CD4-positive, alpha-beta T cell treated with Interleukin-2 at 100 ng/mL for 4 hours (primary cell): ENCODE measurements around the gene MSI2.

Experiments
- DNase-seq: peaks from one replicate; pipeline ENCODE4 v3.0.0-alpha.2; 2020; ENCODE audit warnings: low spot score

MSI2 gene

DNA sequence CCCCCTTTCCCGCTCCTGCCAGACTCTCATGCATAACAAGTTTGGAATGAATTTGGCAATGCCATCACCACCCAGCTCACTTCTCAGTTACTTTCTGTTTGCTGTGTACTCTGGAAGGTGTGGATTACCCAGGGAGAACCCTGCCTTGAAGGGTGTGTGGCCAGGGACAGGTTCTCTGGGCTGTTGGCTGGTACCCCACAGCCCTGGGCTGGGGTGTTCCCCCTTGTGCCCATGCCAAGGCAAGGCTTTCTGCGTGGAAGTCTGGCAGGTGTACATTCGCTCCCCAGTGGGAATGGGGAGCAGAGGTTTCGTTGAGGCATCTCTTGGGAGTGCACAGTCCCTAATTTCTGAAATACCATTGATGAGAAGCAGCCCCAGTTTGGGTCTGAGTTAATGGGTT, 301.1 kb downstream of the MSI2 start:
- DNase-seq, result no peak

DNA sequence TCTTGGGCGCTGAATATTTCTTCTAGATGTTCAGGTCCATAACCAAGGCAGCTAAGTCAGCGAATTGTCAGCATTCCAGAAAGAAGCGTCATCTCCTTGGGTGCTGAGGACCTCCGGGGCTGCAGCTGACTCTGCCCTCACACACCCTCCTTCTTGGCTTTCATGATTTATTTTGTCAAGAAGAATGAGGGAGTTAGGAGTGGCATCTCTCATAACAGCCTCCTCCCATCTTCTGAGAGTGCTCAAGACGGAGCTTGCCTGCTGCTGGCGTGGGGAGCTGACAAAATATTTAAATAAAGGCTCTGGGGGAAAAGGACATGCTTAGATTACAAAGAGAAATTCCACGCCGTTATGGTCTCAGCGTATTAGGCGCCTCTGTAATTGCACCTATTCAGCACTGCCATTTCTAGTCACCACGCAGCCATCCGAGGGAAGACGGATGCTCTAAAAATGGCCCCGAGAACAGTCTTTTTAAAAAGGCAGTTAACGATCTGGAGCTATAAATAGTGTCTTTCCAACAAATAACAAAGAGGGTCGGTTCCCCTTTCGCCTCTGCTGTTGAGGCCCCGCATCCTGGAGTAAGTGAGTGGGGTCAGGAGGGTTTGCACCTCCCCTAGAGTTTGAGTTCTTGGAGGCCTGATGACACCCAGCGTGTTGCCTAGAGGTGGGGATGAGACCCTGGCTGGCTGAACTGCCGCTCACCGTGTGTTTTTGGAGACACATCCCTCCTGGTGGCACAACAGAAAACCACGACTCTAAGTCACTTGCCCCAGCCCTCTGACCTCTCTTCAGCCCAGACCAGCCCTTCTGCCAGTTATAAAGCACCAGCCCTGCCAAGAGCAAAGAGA, 301.7 kb downstream of the MSI2 start:
- DNase-seq, result no peak

DNA sequence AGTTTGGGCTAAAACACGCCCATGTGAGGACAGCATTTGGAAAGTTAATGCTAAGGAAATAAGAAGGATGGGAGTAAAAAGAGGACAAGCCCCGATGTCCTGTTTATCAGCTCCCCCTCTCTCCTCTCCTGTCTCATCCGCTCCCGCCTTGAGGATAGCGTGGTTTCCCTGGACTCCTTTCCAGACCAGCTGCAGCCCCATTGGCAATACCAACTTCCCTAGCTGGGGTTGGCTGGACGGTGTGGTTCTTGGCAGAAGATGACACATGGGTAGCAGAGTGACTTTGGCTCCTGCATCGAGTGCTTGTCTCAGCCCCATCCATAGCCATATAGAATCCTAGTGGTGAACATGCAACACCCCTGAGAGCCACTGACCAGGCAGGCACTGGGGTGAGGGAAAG, 302.9 kb downstream of the MSI2 start:
- no peak for DNase-seq

- no peak for DNase-seq
Measured at GRCh38 chr17:57559634-57560318, 303.5 kb downstream of the MSI2 start.

- no peak for DNase-seq
Measured at GRCh38 chr17:57560319-57560705, 304.0 kb downstream of the MSI2 start.

DNA sequence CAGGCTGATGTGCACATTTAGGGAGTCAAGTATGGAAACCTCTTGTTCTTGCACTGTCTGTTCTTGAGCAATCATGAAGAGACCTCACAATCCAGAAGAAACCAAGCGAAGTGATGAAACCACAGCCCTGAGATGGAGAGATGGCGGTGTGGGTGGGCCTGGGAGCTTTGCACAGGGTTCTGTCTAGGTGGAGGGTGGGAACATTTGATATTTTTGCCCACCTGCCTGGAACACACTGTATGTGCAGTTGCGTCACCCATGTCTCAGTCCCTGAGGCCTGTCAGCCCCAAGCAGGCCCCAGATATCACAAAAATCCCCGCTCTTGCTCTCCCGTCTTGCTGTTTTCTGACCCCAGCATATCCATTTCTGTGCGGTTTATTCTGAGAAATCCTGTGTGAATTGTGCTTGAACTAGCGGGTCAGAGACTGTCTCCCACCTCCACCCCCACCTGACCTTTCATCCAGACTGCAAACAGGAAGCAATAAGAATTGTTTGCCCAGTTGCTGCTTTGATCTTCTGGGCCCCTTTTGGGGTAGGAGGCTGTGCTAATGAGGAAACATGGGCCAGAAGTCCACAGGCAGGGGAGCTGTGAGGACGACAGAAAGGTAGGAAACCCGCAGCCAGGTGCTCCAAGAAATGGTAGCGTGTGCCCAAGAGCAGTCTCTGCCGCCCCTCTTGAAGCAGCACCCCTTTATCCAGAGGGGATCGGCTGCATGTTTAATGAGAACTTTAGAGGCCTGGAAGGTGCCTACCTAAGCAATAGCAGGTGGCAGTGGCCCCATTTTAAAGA, 304.9 kb downstream of the MSI2 start:
- no peak for DNase-seq

DNA sequence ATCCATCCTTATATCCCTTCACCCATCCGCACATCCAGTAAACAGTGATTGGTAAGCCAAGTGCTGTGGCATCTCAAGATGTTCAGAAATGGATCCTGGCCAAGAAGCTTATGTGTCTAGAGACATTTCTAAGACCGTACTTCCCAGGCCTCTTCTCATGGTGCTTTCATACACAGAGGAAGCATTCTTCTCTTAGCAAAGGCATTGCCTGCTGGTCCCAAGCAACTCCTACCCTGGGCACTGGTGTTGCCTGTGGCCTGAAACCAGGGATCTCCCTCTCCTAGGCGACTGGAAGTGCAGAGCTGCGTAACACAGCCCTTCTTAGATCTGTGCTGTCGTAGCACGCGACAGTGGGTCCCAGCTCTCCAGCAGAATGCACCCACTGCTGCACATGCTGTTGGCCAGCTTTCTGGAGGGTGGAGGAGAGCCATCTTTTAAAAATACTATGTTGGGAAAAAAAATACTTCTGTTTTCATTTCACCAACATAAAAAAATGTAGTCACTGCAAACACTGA, 305.9 kb downstream of the MSI2 start:
- no peak for DNase-seq

DNA sequence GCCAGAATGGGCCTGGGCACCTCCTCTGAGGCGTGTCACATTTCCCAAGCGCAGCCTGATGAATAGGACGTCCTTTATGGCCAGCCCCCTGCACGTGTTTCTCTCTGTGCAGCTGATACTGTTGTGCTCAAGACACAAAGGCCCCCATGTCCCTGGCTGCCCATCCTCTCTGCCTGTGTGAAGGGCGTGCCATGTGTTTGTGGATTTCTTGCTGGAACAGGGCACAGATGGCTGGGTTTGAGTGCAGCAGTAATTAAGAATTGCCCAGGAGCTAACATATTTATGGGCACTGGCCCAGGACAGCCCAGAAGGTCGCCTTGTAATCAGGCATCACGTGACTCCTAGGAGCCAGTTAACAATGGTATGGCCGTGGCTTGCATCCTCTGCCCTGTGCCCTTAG, 307.6 kb downstream of the MSI2 start:
- no peak for DNase-seq

GRCh38 chr17:57565176-57565575, 308.9 kb downstream of the MSI2 start:
- no peak for DNase-seq

GRCh38 chr17:57566721-57567120, 310.4 kb downstream of the MSI2 start:
- no peak for DNase-seq

DNA sequence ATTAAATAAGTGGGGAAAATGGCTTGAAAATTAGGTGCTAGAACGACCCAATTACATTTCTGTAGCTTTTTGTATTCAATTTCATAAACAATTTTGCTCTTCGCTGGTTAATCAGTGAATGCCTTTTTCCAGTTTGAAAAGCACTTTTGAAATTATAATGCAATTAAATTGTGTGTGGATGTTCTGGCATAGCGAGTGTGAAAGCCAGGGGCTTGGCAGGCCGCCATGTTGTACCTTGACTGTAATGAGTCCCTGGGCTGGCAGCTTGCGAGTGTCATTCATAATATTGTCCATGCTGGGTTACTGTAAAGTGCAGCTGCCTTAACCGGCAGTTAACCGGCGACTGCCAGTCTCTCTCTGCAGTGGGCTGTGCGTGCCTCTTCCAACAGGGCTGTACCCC, 310.9 kb downstream of the MSI2 start:
- no peak for DNase-seq

DNA sequence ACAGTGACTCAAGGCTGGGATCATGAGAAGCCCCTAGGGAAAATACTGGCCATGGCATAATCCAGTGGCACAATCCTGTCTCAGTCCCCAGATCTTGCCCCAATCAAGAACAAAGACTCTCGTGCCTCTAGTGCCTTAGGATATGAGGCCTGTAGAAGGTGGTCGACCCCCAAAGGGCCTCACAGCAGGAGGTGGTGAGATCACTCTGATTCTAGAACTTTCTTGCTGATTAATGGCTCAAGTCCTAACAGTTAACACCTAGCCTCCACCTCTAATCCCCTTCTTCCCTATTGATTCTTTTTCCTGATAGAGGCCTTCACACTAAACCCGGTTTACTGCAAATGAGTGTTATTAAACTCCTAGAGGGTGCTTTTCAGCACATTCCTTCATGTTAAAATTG, 312.0 kb downstream of the MSI2 start:
- no peak for DNase-seq

GRCh38 chr17:57569021-57569420, 312.7 kb downstream of the MSI2 start:
- DNase-seq, result no peak

DNA sequence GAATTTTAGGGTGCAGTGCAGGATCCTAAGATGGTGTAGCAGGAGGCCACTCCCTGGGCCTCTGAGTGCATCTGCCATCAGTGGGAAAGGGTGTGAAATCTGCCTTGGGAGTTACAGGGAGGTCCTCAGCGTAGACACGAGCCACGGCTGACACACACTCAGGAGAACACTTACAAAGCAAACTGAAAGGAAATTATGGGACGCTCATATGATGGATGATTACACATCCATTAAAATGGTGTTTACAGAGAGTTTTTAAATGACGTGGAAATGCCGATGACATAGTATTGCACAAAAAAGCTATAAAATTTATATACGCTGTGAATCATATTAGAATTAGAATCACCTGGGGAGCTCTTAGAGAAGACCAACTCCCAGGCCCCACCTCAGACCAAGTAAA, 313.5 kb downstream of the MSI2 start:
- no peak for DNase-seq

DNA sequence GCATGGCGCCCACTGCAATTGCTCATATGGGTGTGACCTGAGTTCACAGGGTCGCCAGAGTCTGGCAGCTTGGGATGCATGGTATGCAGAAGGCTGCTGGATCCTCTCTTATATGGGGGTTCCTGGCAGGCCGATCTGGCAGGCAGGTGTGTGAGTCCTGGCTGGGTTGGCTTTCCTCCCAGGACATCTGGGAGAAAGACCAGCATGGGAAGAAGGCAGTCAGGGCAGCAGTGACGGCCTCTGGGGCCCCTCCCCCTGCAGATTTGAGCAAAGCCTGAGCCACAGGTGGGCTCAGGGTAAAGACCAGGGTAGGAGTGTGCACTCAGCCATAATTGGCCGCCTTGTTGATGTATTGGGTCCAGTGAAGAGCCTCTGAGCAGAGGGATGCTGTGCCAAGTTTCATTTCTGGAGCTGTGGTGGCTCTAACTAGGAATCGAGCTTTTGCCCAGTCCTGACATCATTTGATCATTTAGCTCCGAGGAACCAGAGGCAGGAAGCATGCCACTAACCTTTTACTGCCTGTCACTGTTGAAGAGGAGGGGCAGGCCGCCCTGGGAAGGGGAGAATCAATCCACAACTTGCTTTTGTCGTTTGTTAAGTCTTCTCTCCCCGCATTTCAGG, 314.5 kb downstream of the MSI2 start:
- no peak for DNase-seq

- DNase-seq, result no peak
Measured at GRCh38 chr17:57572062-57572461, 315.7 kb downstream of the MSI2 start.

- no peak for DNase-seq
Measured at GRCh38 chr17:57572600-57572999, 316.3 kb downstream of the MSI2 start.

- no peak for DNase-seq
Measured at GRCh38 chr17:57574040-57574513, 317.8 kb downstream of the MSI2 start.

DNA sequence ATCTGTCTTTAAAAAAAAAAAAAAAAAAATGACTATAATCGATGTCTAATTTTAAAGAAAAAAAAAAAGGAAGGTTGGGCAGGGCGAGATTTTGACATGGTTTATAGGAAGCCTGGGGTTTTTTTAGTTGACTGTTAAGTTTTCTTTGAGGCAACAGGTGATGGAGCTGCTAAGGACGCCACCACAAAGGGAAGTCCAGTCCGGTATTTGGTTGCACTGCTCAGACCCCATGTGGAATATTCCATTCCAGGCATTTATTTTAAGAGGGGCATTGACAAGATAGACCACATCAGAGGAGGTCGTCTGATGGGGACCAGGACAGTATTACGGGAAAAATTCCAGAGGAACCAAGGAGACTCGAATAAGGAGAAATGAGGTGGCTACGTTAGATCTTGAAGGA, 320.4 kb downstream of the MSI2 start:
- DNase-seq, result no peak

DNA sequence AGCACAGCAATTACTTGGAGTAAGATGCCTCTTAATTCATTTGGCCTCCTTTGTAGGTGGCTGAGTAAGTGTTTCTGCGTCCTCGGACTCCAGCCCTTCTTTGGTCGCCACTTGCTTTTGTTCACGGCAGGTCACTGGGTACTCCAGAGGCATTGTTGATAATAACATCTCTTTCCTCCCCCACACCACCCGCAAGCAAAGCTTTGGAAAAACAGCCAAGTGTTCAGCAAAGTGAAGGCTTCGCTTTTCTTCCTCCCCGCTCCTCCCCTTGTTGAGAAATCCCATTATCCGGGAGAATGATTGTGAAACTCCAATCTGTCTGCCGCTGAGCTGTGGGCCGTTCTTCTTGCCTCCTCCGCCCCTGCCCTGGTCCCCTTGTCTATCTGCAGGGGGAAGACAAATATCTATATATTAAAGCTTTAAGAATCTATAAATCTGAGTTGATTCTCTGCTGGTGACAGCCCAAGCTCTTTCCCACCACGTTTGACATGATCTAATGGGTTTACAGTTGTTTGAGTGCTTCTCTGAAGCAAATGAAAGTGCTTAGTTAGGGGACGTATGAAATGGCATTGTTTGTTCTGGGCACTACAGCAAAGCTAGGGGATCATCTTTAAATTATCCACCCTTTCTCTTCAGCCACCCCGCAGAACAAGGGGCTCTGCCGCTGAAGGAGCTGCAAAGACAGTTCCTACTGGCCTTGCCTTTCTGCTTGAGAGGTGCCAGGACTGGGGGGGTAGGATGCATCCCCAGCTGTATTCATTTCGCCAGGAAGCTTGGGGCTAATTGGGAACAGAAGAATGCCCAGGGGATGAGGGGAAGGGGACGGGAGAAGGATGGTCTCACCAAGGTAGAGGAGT, 321.7 kb downstream of the MSI2 start:
- no peak for DNase-seq

DNA sequence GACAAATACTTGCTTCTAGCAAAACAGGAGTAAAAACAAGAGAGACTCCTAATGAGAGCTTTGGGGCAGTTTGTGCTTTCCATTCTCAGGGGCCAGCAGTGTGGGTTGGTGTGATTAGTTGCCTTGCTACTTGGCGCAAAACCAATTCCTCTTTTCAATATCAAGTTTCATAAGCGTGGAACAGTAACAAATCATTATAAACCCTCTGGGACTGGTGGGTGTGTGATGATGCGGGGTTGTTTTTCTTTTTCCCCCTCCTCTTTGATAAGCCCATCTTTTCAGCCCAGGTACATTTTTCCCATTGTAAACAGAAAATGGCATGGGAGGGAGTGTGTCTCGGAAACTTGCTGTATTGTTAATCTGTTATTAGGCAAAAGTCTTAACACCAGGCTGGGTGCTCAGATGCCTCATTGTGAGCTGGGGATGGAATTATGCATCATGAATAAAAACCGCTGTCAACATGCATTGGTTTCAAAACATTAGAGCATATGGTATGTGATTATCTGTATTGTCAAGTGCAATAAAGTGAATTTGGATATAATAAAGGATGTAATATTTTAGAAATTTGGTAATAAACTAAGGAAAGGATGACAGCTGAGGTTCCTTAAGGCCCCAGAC, 322.4 kb downstream of the MSI2 start:
- no peak for DNase-seq
